Adrenal gland (tissue), 12 donors: ENCODE measurements around the gene FBLN1. TPM values are rescaled to one million over a fixed set of nuclear protein-coding genes. Genes with fewer than 3 reads are reported as not detected.

Experiments
- DNase-seq, 7 donors: peaks; one replicate each; pipeline ENCODE4 v3.0.0-alpha.2; 2019 to 2020
- H3K27ac ChIP-seq, 5 donors: fragments of 200-600 bp; sonication (generic) in 4 of 5; 1 replicate in 3 of 5; 2 replicates in 2 of 5; pipeline versions ENCODE4 v1.5.1 to v1.8.0; 2016 to 2020; ENCODE audit warnings: mild to moderate bottlenecking in 1 of 5
- H3K27me3 ChIP-seq: fragments of 200-600 bp; 2 replicates; pipeline ENCODE4 v1.8.0; 2021
- H3K36me3 ChIP-seq, 2 donors: fragments of 200-600 bp; replicated peaks in 1 of 2; 1 replicate in 1 of 2; 2 replicates in 1 of 2; pipeline versions ENCODE4 v1.5.1 to v1.8.0; 2018 to 2022
- H3K4me1 ChIP-seq, 2 donors: fragments of 200-600 bp; replicated peaks in 1 of 2; 1 replicate in 1 of 2; 2 replicates in 1 of 2; pipeline versions ENCODE4 v1.5.1 to v1.8.0; 2018 to 2021
- H3K4me3 ChIP-seq, 4 donors: fragments of 200-600 bp; sonication (generic) in 3 of 4; one replicate each; pipeline ENCODE4 v1.5.1; 2016 to 2018
- H3K9me3 ChIP-seq, 3 donors: fragments of 200-600 bp; sonication (generic) in 1 of 3; replicated peaks in 1 of 3; 1 replicate in 2 of 3; 2 replicates in 1 of 3; pipeline versions ENCODE4 v1.5.1 to v1.8.0; 2016 to 2021
- CTCF ChIP-seq, 6 experiments: fragments of 450-650 bp in 4 of 6; fragments of 200-600 bp in 2 of 6; sonication (generic) in 1 of 6; IDR thresholded peaks; 1 replicate in 5 of 6; 2 replicates in 1 of 6; pipeline versions ENCODE4 v1.5.1 to v1.8.0; 2016 to 2021; ENCODE audit warnings: antibody characterized with exemption in 6 of 6, mild to moderate bottlenecking in 2 of 6, moderate library complexity in 1 of 6
- POLR2A ChIP-seq, 2 donors: fragments of 450-650 bp; IDR thresholded peaks; one replicate each; pipeline ENCODE4 v1.6.1; 2017; ENCODE audit warnings: antibody characterized with exemption in 2 of 2, mild to moderate bottlenecking in 2 of 2, moderate library complexity in 1 of 2
- WGBS, 4 donors: extraction: QIAGEN DNeasy Blood & Tissue Kit in 2 of 4; methylation state at CpG; one replicate each; pipeline versions ENCODE4 v1.1.5 to v1.1.7; 2013 to 2017; 5-methylcytosine and 5-hydroxymethylcytosine counted together
- intact Hi-C, 2 donors: fragments of 100-400 bp; cut with DNase I; formaldehyde crosslinking; loops; one replicate each; pipeline versions ENCODE4 v1.14.1 to v1.15.0; 2022 to 2023
- polyA plus RNA-seq, 3 donors: library from polyadenylated mRNA; stranded (reverse); fragments of 200-250 nt in 2 of 3; fragments of 350-450 nt in 1 of 3; fragmentation: Illumina TruSeq in 1 of 3; extraction: RNeasy Lipid Tissue Mini Kit (QIAGEN cat#74804) in 1 of 3; gene quantifications; one replicate each; pipeline ENCODE4 v1.2.3, GENCODE V29; 2013 to 2014
- total RNA-seq, 9 donors: library from RNA; depleted of rRNA in 4 of 9; stranded (reverse); fragments of >200 nt in 4 of 9; fragments of 120-200 nt in 1 of 9; fragmentation: NEBNext Ultra II Directional in 1 of 9; extraction: Animal tissue kit (Norgen Biotek cat#: 25700) in 1 of 9; gene quantifications; one replicate each; pipeline versions ENCODE4 v1.1.0 to v1.2.4, GENCODE V29; 2013 to 2023
- donor health status: healthy with polysubstance abuse.
- donor health status: Bipolar disorder and iron deficiency.
- donor health status: DM: yes; HTN: yes; CAD: no.
- donor health status: DM: no; HTN: no; CAD: no.
- donor health status: DM: no; HTN: no; CAD: no.
- donor health status: DM: yes; HTN: yes; CAD: no.

FBLN1 gene
- total and polyA plus RNA-seq, 12 donors = 13.0 to 387 (median 148) TPM

GRCh38 chr22:45638197-45638596 is 135.5 kb downstream of the FBLN1 start:
- Histone ChIP-seq H3K36me3 (no peaks in the 10 kb centered on the region), H3K9me3 (no peaks in the 10 kb centered on the region), H3K27ac (no peak overlapping the region), H3K4me3 (no peak overlapping the region), H3K4me1 (no peaks in the 10 kb centered on the region), H3K27me3 (peaks cover 12% of the 10 kb centered on the region)
- WGBS, 4 donors = 65 to 86% (median 74%) methylated on average over 3 of the region's 3 CpGs
- intact Hi-C loops = no loop called here
- no peak for TF ChIP-seq POLR2A (IDR thresholded peaks at IDR 0.05)
- no peak for TF ChIP-seq CTCF (IDR thresholded peaks at IDR 0.05)
- DNase-seq = no peak

- WGBS, 4 donors = 51 to 58% (median 56%) methylated on average over 21 of the region's 21 CpGs
- no peak overlapping the region for H3K4me3 ChIP-seq
- H3K27ac ChIP-seq = no peak overlapping the region
- peaks cover 12% of the 10 kb centered on the region for H3K27me3 ChIP-seq
- H3K36me3 ChIP-seq = no peaks in the 10 kb centered on the region
- intact Hi-C loops = no loop called here
- peak in 4 of 7 donors; percentile 25 to 34 (median 32) for DNase-seq
- no peaks in the 10 kb centered on the region for H3K4me1 ChIP-seq
- TF ChIP-seq POLR2A (IDR thresholded peaks at IDR 0.05) = no peak
- peak in 1 of 6 experiments; percentile 1 for TF ChIP-seq CTCF (IDR thresholded peaks at IDR 0.05)
- no peaks in the 10 kb centered on the region for H3K9me3 ChIP-seq
These were observed 136.4 kb downstream of the FBLN1 start for GRCh38 chr22:45638834-45639746.

GRCh38 chr22:45639747-45640102 is 137.0 kb downstream of the FBLN1 start:
- no peak for DNase-seq
- Histone ChIP-seq H3K27me3 (peaks cover 12% of the 10 kb centered on the region), H3K27ac (no peak overlapping the region), H3K9me3 (no peaks in the 10 kb centered on the region), H3K4me1 (no peaks in the 10 kb centered on the region), H3K36me3 (no peaks in the 10 kb centered on the region), H3K4me3 (no peak overlapping the region)
- 45 to 69% (median 49%) methylated on average over 7 of the region's 7 CpGs for WGBS, 4 donors
- TF ChIP-seq CTCF (IDR thresholded peaks at IDR 0.05) = no peak
- no peak for TF ChIP-seq POLR2A (IDR thresholded peaks at IDR 0.05)
- intact Hi-C loops = loop anchor here in 1 of 2 donors (10.0 kb wide), 1 partner anchor 195 kb away; no protein-coding TSS in a partner anchor

GRCh38 chr22:45640291-45640940 is 137.7 kb downstream of the FBLN1 start:
- no peak overlapping the region for H3K27ac ChIP-seq
- H3K27me3 ChIP-seq = peaks cover 19% of the 10 kb centered on the region
- DNase-seq = peak in 1 of 7 donors; percentile 30
- no peak overlapping the region for H3K4me3 ChIP-seq
- 56 to 79% (median 68%) methylated on average over 3 to 7 of the region's 7 CpGs for WGBS, 4 donors
- TF ChIP-seq CTCF (IDR thresholded peaks at IDR 0.05) (no peak), POLR2A (IDR thresholded peaks at IDR 0.05) (no peak)
- no peaks in the 10 kb centered on the region for H3K9me3 ChIP-seq
- no peaks in the 10 kb centered on the region for H3K36me3 ChIP-seq
- peaks cover 0 to 1% of the 10 kb centered on the region in 2 donors for H3K4me1 ChIP-seq
- intact Hi-C loops = loop anchor here in 1 of 2 donors (10.0 kb wide), 1 partner anchor 194 kb away; no protein-coding TSS in a partner anchor
